C4-2B (cell line): ENCODE measurements around the gene CSGALNACT2.

ENCODE experiments used
- H3K27ac ChIP-seq: fragments of 450-650 bp; 2 replicates; pipeline ENCODE4 v1.5.1; 2017
- CTCF ChIP-seq: fragments of 450-650 bp; conservative IDR thresholded peaks from 2 replicates; pipeline ENCODE4 v1.5.1; 2017; ENCODE audit warnings: mild to moderate bottlenecking
- ZFX ChIP-seq: fragments of 450-650 bp; IDR thresholded peaks from 2 replicates; pipeline ENCODE4 v1.6.1; 2017

CSGALNACT2 gene

GRCh38 chr10:43196981-43197833 lies 59.0 kb downstream of the CSGALNACT2 start:
- TF ChIP-seq CTCF: no peak
- TF ChIP-seq ZFX: no peak
- H3K27ac ChIP-seq: no peak overlapping the region

- TF ChIP-seq CTCF: no peak; the same call in 1 of the 2 replicates
- no peak for TF ChIP-seq ZFX
Measured at GRCh38 chr10:43197834-43198681, 59.8 kb downstream of the CSGALNACT2 start.

GRCh38 chr10:43198682-43199005 lies 60.4 kb downstream of the CSGALNACT2 start:
- H3K27ac ChIP-seq: no peak overlapping the region
- no peak for TF ChIP-seq ZFX
- TF ChIP-seq CTCF: no peak

More at GRCh38 chr10:43197834-43198681, 59.8 kb downstream of the CSGALNACT2 start:
- H3K27ac ChIP-seq: no peak overlapping the region

GRCh38 chr10:43199088-43199683 lies 60.9 kb downstream of the CSGALNACT2 start:
- TF ChIP-seq ZFX (no peak), CTCF (no peak)
- no peak overlapping the region for H3K27ac ChIP-seq

- TF ChIP-seq CTCF: no peak
- no peak for TF ChIP-seq ZFX
- no peak overlapping the region for H3K27ac ChIP-seq
Measured at GRCh38 chr10:43199684-43200537, 61.7 kb downstream of the CSGALNACT2 start.

- TF ChIP-seq ZFX (no peak), CTCF (no peak)
Measured at GRCh38 chr10:43200538-43201390, 62.5 kb downstream of the CSGALNACT2 start.

More at GRCh38 chr10:43200538-43201390, 62.5 kb downstream of the CSGALNACT2 start:
- H3K27ac ChIP-seq: no peak overlapping the region
